GM18873 (cell line): ENCODE data around the gene ANKFN1.
"Not testable (repeated sequence)": the region's sequence is repeated elsewhere in the genome, so short reads cannot be mapped to it uniquely, and the experiment has no call there.

Source experiments
- ATAC-seq: cut with Tn5 transposase; IDR thresholded peaks from one replicate; pipeline ENCODE4 v1.9.1; 2021; ENCODE audit warnings: mild to moderate bottlenecking, moderate library complexity, moderate number of reproducible peaks; ENCODE audit not compliant: unreplicated experiment, low FRiP score

Gene ANKFN1

DNA sequence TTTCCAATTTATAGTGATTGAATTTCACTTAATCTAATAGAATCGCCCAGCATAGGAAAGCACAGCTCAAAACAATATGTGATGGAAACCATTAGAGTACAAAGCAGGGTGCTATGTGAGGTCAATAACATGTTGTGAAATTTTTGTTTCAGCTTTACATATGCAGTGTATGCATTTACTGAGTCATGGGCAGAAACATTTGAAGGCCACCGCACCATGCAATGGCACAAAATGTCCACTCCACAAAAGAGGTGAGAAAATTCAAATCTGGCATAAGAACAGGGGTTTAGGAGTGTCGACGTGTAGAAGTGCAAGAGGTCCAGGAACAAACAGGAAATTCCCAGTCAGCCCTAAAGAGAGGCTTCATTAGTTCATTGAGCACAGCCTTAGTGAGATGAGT is 131.2 kb downstream of the ANKFN1 start:
- no peak for ATAC-seq

- ATAC-seq: not testable (repeated sequence)
Measured at GRCh38 chr17:56288786-56289185, 135.5 kb downstream of the ANKFN1 start.

- no peak for ATAC-seq
Measured at GRCh38 chr17:56289321-56289720, 136.0 kb downstream of the ANKFN1 start.

DNA sequence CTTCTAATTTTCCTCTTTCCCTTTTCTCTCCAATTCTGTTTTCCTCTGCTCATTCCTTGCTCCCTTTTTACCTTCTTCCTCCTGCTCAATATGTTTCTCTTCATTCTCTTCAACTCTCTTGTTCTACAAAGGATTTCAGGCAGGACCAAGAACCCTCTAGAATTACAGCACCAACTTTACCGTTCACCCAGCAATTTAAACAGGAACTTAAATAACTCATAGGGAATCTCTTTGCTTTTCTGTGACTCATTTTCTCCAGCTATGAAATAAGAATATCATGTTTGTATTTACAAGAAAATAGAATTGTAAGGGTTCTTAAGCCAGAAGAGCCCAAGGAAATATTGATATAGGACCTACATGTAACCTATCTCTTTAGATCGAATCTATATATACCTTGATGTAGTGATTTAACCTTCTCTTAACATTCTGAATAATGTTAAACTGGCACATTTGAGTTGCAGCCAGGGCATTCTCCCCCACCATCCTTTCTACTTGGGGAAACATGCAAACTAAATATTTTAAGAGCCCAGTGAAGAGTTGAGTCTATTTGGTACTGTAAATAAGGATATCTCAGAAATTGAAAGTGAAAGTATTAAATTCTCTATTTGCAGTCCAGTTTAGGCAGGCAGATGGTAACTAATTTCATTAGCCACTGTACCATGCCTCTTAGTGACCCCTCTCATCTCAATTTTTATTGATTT is 137.0 kb downstream of the ANKFN1 start:
- no peak for ATAC-seq

GRCh38 chr17:56290802-56291118 is 137.5 kb downstream of the ANKFN1 start:
- no peak for ATAC-seq

DNA sequence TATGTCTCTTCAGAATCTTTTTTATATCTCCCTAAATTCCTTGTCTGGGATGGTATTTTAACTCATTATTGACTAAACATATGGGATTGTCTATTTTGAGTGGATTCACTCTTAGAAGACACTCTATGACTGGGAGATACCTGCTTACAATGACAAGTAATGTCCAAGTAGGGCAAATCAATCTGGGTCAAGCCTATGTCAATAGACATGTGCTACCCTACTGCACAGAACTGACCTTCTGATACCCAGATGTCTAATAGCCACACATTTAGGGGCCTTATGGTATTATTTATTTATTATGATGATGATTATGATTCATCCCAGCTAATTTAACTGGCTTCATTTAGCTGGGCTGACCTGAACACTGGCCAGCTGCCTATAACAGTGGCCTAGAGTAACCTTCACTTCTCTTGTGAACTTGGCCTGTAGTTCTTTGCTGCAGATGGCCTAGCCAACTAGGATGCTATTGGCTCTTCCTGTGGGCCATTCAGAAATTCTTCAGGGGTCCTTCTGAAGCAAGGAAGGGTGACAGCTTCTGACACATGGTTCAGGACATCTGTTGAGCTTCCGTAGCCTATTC is 138.0 kb downstream of the ANKFN1 start:
- no peak for ATAC-seq

- ATAC-seq: no peak
Measured at GRCh38 chr17:56292010-56292409, 138.7 kb downstream of the ANKFN1 start.

GRCh38 chr17:56292578-56292977 is 139.3 kb downstream of the ANKFN1 start:
- no peak for ATAC-seq

DNA sequence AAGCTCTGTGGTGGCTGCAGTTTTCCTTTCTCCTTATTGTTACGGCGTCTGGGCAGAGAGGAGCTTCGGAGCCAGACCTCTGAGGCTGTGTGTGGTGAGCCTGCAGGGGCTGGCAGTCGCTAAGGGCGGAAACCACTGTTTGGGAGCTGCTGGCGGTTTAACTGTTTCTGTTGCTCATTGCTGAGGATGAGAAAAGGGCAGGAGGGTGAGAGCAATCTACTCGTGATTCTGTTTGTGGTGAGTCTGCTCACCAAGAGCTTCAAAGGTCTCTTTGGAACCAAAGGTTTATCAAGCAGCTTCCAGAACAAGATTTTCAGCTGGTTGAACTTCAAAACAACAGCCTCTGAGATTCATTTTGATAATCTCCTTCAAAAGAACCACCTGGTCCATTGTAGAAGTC is 143.9 kb downstream of the ANKFN1 start:
- no peak for ATAC-seq

GRCh38 chr17:56298846-56299245 is 145.6 kb downstream of the ANKFN1 start:
- no peak for ATAC-seq

- no peak for ATAC-seq
Measured at GRCh38 chr17:56300144-56300543, 146.9 kb downstream of the ANKFN1 start.

DNA sequence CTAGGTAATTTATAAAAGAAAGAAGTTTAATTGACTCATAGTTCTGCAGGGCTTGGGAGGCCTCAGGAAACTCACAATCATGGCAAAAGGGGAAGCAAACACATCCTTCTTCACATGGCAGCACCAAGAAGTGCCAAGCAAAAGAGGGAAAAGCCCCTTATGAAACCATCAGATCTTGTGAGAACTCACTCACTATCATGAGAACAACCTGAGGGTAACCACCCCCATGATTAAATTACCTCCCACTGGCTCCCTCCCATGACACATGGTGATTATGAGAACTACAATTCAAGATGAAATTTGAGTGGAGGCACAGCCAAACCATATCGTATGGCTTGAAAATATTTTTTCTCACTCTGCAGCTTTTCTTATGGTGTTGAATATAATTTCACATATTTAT is 151.7 kb downstream of the ANKFN1 start:
- ATAC-seq: no peak

GRCh38 chr17:56309897-56310296 is 156.6 kb downstream of the ANKFN1 start:
- no peak for ATAC-seq

DNA sequence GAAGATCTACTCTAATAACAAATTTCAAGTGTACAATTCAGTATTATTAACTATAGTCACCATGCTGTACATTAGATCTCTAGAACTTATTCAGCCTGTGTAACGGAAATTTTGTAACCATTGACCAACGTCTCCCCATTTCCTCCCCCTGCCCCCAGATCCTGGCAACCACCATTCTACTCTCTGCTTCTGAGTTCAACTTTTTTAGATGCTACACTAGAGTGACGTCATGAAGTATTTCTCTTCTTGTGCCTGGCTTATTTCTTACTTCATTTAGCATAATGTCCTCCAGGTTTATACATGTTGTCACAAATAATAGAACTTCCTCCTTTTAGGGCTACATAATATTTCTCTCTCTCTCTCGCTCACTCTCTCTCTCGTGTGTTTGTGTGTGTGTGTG is 157.5 kb downstream of the ANKFN1 start:
- ATAC-seq: no peak

GRCh38 chr17:56313201-56313600 is 159.9 kb downstream of the ANKFN1 start:
- ATAC-seq: no peak

DNA sequence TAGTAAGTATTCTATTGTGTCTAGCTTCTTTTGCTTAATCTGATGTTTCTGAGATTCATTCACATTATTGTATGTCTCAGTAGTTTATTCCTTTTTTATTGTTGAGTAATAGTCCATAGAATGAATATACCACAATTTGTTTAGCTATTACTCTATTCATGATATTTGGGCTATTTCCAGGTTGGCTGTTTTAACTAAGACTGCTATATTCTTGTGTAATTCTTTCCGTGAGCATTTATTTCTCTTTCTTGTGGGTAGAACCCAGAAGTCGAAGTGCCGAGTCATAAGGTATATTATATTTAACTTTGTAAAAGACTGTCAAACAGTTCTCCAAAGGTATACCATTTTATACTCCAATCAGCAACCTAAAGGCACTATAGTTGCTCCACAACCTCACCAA is 160.8 kb downstream of the ANKFN1 start:
- ATAC-seq: no peak

DNA sequence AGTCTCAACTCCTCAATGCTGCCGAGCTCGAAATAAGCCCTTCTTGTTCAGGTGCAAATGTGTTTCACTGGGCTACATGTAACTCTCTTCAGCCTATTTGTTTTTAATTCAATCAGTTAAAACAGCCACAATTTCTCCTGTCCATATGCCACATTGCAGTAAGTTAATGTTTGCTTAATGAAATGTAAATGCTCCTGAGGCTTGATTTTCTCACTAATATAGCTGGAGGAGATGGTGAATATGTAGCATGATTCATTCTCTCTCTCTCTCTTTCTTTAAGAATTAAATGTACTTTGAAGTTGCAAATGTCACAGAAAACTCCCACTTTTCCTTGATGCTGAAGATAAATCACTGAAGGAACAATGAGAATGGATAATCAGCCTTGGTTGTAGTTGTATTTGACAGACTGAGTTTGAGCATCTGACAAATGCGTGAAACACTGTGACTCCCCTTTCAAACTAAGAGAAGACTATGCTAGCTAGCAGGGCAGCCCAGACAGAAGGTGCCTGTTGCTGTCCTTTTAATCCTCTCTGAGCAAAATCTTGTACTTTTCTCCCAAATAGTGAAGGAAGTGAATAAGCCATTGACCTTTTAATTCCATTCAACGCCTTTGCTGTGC is 161.8 kb downstream of the ANKFN1 start:
- no peak for ATAC-seq

- ATAC-seq: no peak
Measured at GRCh38 chr17:56316604-56317003, 163.3 kb downstream of the ANKFN1 start.

- ATAC-seq: no peak
Measured at GRCh38 chr17:56317351-56318208, 164.3 kb downstream of the ANKFN1 start.

GRCh38 chr17:56319531-56319930 is 166.3 kb downstream of the ANKFN1 start:
- no peak for ATAC-seq

- ATAC-seq: no peak
Measured at GRCh38 chr17:56320443-56320842, 167.2 kb downstream of the ANKFN1 start.
